Subcutaneous adipose tissue (tissue), 4 donors: Measurements from ENCODE around the gene PALLD. TPM values are rescaled to one million over a fixed set of nuclear protein-coding genes. Genes with fewer than 3 reads are reported as not detected.

Experiments
- total RNA-seq, 4 donors: library from RNA; depleted of rRNA; stranded (reverse); fragments of >200 nt; gene quantifications; one replicate each; pipeline ENCODE4 v1.1.0, GENCODE V29; 2016
- TF ChIP-seq, protein P1 (sequence below): fragments of 450-650 bp; IDR thresholded peaks from one replicate; pipeline ENCODE4 v1.5.1; 2016; ENCODE audit warnings: low read depth, mild to moderate bottlenecking, control low read depth, antibody characterized with exemption, moderate library complexity

The PALLD gene
- total RNA-seq, 4 donors from 2014 or later, result 94.1 to 118 (median 110) TPM

DNA sequence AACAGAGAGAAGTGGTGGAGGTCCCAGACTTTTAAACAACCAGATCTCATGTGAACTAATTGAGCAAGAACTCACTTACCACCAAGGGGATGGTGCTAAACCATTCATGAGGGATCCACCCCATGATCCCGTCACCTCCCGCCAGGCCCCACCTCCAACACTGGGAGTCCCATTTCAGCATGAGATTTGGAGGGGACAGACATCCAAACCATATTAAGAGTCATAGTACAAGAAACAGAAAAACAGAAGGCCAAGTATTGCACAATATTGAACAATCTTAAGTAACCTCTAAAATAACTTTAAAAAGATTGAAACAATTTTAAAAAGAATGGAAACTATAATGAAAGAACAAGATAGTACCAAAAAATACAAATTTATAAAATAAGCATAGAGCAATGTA, 403.2 kb downstream of the PALLD start:
- TF ChIP-seq, protein P1, sequence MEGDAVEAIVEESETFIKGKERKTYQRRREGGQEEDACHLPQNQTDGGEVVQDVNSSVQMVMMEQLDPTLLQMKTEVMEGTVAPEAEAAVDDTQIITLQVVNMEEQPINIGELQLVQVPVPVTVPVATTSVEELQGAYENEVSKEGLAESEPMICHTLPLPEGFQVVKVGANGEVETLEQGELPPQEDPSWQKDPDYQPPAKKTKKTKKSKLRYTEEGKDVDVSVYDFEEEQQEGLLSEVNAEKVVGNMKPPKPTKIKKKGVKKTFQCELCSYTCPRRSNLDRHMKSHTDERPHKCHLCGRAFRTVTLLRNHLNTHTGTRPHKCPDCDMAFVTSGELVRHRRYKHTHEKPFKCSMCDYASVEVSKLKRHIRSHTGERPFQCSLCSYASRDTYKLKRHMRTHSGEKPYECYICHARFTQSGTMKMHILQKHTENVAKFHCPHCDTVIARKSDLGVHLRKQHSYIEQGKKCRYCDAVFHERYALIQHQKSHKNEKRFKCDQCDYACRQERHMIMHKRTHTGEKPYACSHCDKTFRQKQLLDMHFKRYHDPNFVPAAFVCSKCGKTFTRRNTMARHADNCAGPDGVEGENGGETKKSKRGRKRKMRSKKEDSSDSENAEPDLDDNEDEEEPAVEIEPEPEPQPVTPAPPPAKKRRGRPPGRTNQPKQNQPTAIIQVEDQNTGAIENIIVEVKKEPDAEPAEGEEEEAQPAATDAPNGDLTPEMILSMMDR, result no peak

DNA sequence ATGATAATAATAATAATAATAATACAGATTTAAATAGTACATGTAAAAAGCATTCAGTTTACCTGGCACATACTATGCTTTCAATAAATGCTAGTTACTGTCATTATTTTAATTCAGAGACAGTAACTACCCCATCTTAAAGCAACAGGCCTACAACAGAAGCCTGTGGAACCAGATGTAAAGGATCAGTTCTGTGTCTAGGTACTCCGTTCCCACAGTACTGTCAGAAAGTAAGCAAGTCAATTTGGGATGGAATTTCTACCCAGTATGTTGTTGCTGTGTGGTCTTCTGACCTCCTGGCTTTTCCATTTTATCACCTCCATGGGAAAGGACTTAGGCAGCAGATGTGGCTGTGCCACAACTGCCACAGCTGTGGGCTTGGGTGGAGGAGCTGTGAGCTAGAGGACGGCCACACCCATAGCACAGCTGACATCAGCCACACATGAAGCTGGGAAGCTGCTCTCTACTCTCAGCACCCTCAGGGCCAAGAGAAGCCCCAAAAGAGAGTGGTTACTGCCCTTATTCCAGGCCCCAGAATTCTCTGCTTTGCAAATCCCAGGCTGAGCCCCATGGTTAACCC, 410.4 kb downstream of the PALLD start:
- TF ChIP-seq, protein P1, result no peak

DNA sequence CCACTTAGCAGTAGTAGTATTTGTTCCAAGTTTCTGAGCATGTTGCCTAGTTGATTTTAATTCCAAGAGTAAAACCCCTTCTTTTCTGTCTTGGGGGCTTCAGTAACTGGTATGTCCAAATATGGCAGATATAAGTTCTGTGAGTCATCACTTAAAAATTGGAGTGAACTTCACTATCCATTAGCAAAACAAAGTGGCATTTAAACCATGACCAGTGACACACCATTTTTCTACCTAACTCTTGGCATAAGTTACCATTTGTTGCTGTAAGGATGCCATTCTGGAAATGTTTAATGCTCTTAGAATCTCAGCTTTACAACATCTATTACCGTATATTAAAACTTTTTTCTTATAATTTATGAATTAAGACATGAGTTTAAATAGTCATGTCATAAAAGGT, 411.2 kb downstream of the PALLD start:
- TF ChIP-seq, protein P1, result no peak

DNA sequence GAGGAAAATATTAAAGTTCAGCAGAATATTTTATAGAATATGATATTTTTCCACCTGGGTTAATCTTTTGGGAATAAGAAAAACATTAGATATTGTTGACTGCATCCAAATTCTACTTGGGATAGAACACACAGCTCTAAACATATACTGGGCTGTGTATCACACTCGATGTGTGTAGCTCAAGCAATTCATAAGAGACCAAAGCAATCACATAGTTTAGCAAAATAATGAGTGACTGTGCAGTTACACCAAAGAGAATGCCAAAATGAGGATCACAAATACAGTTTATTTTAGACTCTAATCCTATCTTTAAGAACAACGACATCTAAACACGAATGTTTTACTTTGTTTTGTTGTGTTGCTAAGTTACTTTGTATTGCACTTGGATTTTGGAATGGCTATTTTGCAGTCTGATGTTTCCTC, 412.0 kb downstream of the PALLD start:
- TF ChIP-seq, protein P1, result no peak

DNA sequence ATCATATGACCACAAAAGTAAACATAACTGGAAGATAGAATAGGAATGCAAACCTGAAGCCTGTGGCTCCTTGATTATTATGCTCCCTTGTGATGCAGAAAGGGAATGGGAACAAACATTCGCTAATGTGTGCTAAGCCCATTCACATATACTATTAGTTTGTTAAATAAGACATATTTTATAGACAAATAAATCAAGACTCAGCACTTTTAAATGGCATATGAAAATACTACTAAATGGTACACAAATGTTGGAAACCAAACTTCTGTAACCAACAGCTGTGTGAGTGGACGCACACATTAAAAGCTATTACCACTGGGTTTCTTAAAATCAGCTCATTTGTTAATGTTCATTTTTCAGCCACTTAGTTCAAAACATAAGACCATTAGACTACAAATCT, 417.2 kb downstream of the PALLD start:
- TF ChIP-seq, protein P1, result no peak

DNA sequence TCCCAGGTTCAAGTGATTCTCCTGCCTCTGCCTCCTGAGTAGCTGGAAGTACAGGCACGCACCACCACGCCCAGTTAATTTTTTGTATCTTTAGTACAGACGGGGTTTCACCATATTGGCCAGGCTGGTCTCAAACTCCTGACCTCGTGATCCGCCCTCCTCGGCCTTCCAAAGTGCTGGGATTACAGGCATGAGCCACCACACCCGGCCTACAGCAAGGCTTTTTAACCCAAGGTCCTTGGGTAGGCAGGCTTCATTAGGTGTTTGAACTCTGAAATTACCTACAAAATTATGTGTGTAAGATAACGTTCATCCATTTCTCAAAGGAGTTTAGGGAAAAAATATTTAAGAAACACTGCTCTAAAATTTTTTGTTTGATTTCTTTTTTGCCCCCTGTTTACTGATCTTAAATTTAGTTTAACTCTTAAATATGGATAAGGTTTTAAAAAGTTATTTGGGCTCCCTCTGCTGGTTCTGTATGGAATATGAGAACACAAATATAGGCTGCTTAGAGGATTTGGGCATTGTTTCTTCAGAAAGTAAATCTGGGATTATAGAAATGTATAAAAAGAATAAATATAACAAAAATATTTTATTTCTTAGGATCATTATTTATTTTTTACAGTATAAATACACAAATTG, 420.4 kb downstream of the PALLD start:
- TF ChIP-seq, protein P1, result no peak

DNA sequence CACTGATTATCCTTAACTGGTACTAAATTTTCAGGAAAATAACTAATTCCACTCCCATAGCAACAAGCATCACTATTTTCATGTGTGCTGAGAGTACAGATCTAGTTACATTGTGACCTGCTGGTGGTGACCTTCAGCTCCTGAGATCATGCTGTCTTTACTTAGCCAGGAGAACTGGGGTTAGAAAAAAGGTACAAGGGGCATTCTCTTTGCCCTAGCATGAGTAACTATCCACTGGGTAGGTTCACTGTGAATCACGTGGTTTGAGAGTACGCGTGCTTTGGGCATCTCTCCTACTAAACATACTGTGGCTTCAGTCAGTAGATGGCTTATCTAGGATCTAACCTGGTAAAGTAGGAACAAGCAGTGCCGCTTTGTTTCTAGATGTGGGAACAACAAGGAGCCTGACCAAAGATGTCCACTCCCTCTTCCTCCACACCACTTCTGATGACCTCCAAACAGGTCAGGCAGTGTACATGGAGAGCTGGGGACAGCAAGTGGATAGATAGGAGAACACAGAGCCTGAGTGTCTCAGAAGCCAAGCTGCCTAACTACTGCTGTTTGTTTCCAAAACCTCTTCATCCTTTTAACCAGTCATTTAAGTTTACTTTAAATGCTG, 423.0 kb downstream of the PALLD start:
- TF ChIP-seq, protein P1, result no peak
